Fibroblast of skin of right biceps (primary cell): ENCODE measurements around the gene VWA8.
"Not testable (repeated sequence)": the region's sequence is repeated elsewhere in the genome, so short reads cannot be mapped to it uniquely, and the experiment has no call there.

Experiments
- DNase-seq: peaks from one replicate; pipeline ENCODE4 v3.0.0-alpha.2; 2013

VWA8 gene

DNA sequence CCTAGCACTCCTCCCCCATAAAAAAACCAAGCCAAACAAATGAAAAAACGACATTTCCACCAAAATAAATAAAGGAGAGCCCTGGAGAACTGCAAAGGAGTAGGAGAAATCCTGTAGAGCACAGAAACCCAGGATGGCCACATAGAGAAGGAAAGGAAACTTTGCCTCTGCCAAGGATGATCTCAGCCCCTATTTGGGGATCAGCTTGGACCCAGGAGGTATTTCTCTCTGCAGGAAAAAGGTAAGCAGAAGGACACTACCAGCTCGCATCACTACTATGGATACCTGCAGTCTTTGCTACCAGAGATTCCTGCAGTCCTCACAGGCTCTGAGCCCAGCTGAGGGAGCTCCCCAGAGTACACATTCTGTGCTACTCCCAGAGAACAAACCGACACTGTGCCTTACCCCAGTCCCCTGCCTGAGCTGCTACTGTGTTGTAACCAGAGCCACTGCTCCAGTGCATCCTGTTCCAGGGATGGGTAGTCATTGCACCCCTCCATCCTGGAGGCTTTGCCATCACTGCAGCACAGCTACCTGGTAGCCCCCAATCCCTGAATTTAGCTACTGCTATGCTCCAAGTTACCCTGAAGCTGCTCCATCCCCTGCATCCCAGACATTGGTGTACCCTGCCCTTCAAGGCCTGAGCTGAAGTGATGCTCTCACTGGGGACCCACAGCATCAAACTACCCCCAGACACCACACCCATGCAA lies 41.7 kb downstream of the VWA8 start:
- DNase-seq = no peak

DNA sequence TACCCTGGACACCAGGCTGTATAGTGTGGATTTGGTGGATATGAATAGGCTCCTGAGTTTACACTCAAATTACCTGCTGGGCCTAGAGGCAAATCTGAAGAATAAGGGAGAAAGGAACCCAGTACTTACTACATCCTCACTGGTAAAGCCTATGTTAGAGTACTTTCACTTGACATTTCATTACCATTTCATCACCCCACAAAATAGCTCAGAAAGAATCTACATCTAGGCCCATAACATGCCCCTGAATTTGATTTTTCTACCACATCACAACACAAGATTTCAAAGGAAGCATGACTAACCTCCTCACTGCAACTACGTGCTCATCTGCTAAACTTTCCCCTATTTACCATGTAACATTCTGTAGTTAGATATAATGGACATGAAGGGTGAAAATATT lies 43.3 kb downstream of the VWA8 start:
- DNase-seq = peak; percentile 85

GRCh38 chr13:41916173-41916954 lies 44.5 kb downstream of the VWA8 start:
- peak; percentile 91 for DNase-seq

DNA sequence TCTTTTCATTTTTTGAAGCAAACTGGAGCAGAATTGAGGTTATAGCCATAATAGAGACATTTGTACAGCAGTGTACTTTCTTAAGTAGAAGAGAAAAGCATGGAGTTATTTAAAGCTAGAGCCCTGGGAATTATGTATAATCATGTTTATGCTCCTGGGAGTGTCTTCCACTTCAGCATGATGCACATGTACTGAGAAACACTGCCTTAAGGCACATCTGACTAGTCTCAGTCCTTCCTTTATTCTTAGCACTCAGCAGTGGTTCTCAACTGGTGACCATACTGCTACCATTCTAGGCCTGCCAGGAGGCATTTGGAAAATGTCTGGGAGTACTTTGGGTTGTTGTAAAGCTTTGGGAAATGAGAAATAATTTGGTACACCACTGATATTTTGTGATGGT lies 45.8 kb downstream of the VWA8 start:
- DNase-seq = no peak

DNA sequence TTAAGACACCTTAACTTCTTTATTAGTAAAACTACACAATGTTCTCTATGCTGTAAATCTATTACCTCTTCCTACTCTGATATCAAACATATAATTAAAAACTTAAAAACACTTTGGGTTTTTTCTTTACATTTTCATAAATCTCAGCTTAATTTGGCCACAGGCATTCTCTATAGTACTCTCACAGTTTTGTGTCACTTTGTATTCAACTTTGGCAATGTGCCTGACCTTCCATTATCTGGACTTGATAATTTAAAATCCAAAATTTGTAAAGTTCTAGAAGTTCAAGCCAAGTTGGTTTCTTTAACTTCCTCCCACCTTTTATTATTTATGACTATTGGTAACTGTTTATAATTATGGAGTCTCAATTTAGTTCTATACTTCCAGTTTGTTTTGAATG lies 46.4 kb downstream of the VWA8 start:
- no peak for DNase-seq

DNA sequence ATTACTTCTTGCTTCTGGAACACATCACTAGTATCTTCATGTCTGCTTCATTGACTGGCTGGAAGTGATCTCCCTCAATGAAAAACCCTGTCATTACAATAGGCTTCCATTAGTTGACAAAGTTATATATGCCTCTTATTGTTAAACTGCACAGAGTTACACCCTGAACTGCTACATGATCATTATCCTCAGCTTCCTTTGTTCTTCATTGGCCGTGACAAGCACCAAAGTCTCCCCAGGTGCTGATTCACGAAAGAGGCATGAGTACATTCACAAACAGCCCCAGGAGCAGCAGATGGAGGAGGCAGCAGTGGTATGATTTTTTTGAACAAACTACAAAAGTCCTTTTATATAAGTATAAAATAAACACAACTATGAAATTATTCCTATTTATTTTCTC lies 51.4 kb downstream of the VWA8 start:
- DNase-seq = no peak

DNA sequence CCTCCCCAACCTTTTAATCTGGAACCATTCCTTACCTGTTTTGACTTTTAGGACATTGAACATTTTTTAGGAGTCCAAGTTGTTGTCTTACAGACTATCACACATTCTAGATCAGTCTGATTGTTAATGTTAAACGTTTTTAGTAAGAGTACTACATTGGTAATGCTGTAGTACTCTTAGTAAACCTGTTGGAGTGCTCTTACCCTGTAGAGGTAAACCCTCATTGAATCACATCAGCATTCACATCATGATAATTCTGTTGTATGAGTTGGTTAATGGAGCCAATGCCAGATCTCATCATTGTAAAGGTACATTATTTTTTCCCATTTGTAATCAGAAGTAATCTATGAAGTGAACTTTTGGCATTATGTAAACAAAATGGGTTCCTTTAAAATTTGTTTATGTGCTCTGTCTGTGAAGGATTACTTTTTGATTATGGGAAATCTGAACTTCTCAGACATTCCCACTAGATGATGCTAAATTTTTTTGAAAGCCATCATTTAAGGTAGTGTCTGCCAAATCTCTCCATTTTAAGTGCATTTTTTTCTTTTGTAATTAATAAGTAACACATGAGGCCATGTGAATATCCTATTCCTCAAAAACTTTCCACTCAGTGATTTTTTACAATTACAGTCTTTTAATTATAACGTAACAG lies 55.2 kb downstream of the VWA8 start:
- DNase-seq = peak; percentile 44

DNA sequence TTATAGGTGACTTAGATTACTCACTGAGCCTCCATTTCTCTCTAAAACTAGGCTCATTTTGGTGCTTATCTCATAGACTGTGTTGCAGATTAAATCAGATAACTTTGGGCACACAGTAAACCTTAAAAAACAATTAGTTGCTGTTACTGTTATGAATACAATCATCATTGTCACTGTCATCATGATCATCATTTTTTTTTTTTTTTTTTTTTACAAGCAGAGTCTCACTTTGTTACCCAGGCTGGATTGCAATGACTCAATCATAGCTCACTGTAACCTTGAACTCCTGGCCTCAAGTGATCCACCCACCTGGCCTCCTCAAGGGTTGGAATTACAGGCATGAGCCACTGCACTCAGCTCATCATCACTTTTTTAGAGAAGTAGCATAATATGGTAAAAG lies 60.0 kb downstream of the VWA8 start:
- DNase-seq = peak; percentile 15

DNA sequence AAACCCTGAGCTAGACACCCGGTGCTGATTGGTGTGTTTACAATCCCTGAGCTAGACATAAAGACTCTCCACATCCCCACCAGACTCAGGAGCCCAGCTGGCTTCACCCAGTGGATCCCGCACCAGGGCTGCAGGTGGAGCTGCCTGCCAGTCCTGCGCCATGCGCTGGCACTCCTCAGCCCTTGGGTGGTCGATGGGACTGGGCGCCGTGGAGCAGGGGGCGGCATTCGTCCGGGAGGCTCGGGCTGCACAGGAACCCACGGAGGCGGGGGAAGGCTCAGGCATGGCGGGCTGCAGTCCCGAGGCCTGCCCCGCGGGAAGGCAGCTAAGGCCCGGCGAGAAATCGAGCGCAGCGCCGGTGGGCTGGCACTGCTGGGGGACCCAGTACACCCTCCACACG lies 62.5 kb downstream of the VWA8 start:
- DNase-seq = not testable (repeated sequence)

GRCh38 chr13:41897126-41897525 lies 63.8 kb downstream of the VWA8 start:
- no peak for DNase-seq

- no peak for DNase-seq
Observed at GRCh38 chr13:41895478-41895877, 65.4 kb downstream of the VWA8 start.

DNA sequence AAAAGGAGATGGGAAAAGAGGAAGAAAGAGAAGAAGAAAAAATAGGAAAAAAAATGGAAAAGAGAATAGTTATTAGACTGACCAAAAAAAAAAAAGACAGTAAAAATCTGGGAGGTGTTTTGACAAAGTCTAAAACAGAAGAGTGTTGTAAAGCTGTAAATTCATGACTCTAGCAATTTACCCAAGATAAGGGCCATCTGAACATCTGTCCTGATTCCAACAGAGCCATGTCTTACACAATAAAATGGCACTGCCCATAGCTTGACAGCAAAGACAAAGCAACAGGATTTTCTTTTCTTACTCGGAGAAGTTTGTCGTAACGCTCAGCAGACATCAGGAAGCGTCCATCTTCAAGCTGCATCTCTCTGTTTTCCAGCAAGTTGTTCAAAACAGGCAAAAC lies 69.8 kb downstream of the VWA8 start:
- DNase-seq = no peak

GRCh38 chr13:41883147-41883546 lies 77.8 kb downstream of the VWA8 start:
- no peak for DNase-seq

GRCh38 chr13:41881890-41882289 lies 79.0 kb downstream of the VWA8 start:
- DNase-seq = not testable (repeated sequence)

GRCh38 chr13:41880966-41881365 lies 79.9 kb downstream of the VWA8 start:
- no peak for DNase-seq

DNA sequence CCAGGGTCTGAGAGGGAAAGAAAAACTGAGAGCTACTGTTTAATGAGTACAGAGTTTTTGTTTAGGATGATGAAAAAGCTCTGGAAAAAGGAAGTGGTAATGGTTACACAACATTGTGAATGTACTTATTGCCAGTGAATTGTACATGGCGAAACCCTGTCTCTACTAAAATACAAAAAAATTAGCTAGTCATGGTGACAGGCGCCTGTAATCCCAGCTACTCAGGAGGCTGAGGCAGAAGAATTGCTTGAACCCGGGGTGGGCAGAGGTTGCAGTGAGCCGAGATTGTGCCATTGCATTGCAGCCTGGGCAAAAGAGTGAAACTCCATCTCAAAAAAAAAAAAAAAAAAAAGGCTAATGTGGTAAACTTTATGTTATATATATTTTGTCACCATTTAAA lies 96.3 kb downstream of the VWA8 start:
- DNase-seq = no peak

DNA sequence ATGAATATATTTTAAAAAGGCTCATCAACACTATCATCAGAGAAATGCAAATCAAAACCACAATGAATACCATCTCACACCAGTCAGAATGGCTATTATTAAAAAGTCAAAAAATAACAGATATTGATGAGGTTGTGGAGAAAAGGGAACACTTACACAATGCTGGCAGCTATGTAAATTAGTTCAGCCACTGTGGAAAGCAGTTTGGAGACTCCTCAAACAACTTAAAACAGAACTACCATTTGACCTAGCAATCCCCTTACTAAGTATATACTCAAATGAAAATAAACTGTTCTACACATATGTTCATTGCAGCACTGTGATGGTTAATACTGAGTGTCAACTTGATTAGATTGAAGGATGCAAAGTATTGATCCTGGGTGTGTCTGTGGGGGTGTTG lies 98.2 kb downstream of the VWA8 start:
- DNase-seq = not testable (repeated sequence)

DNA sequence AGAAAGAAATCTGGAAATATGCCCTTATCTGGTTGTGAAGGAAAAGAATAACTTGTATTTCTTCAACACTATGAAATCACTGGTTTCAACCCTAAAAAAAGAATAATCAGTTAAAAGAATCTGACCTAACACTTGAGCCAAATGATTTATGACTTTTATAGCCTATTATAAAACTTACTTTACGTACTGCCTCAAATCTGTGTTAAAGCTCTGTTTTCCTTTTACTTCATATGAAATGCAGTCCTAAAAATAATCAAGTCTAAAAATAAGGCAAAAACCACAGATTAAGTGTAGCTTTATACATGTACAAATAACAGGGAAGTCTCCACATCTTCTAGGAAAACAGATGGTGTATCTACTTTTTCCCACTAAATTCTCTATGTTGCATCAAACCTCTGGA lies 101.3 kb downstream of the VWA8 start:
- DNase-seq = no peak

- DNase-seq = no peak
Observed at GRCh38 chr13:41858780-41859179, 102.1 kb downstream of the VWA8 start.

DNA sequence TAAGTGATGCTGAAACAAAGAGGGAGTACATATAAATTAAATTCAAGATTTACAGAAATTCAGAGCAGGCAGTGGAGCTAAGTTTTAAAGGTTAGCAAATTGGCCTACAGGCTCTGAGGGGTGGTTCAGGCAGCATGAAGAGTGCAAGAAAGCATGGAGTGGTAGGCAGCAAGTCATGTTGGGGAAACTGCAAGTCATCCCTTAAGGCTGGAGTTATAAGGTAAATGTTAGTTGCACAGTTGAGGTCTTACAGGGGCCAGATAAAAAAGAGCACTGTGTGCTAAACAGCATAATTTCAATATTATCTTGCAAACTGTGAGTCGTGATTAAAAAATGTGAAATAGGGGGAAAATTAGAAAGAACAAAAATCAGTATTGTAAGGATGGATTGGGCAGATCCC lies 106.2 kb downstream of the VWA8 start:
- peak; percentile 25 for DNase-seq

DNA sequence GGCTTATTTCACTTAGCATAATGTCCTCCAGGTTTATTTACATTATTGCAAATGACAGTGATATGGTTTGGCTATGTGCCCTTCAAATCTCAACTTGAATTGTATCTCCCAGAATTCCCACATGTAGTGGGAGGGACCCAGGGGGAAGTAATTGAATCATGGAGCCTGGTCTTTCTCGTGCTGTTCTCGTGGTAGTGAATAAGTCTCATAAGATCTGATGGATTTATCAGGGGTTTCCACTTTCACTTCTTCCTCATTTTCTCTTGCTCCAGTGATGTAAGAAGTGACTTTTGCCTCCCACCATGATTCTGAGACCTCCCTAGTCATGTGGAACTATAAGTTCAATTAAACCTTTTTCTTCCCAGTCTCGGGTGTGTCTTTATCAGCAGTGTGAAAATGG lies 109.6 kb downstream of the VWA8 start:
- DNase-seq = no peak

GRCh38 chr13:41848435-41849255 lies 112.3 kb downstream of the VWA8 start:
- peak; percentile 56 for DNase-seq

GRCh38 chr13:41847216-41847615 lies 113.7 kb downstream of the VWA8 start:
- DNase-seq = no peak
